ENCODE measurements around the gene TCP11L2. TPM values are rescaled to one million over a fixed set of nuclear protein-coding genes. Genes with fewer than 3 reads are reported as not detected.
A peak's percentile ranks its signal among the peaks of the same experiment; 100 is the strongest.

Gene TCP11L2
- total and polyA plus RNA-seq, 2 of the 4 experiments (the other 2 are of a cell fraction), result 7.3 to 32.8 TPM

- dilution Hi-C loops (cut with HindIII; ENCODE audit: low sequenced_read_pairs, unreplicated experiment), result loop anchor here (25.0 kb wide), 1 partner anchor 525 kb away; no protein-coding TSS in a partner anchor
Measured at GRCh38 chr12:106386813-106387535, 84.4 kb downstream of the TCP11L2 start.

More at GRCh38 chr12:106386813-106387535, 84.4 kb downstream of the TCP11L2 start:
- no peak overlapping the region for H3K4me2 ChIP-seq (ENCODE audit: low read depth, low read length)
- ChIA-PET CTCF (interaction anchor here (0.6 to 0.8 kb wide), 5 partner anchors 43 to 703 kb away, joined by 3 to 6 read pairs (median 3); no protein-coding TSS in a partner anchor), POLR2A (ENCODE audit: unreplicated experiment) (no interaction called here)
- H3K9me1 ChIP-seq (ENCODE audit: insufficient read depth, low read length), result no peaks in the 10 kb centered on the region
- H2AK9ac ChIP-seq (replicated peaks; ENCODE audit: low read depth, low read length, poor library complexity), result no peak overlapping the region
- no peak overlapping the region for H3K18ac ChIP-seq (ENCODE audit: low read depth, low read length)
- peak; percentile 65 for DNase-seq
- no peak overlapping the region for H2AFZ ChIP-seq (replicated peaks; ENCODE audit: low read length, poor library complexity)
- H2BK120ac ChIP-seq (ENCODE audit: low read depth, low read length), result no peak overlapping the region
- H3K9ac ChIP-seq (ENCODE audit: low read depth, low read length), result no peak overlapping the region
- in situ Hi-C loops (cut with MboI; ENCODE audit: low sequenced_read_pairs), result loop anchor here (5.0 to 10.0 kb wide), 2 partner anchors 458 to 530 kb away; no protein-coding TSS in a partner anchor
- no peak overlapping the region for H2AK5ac ChIP-seq (ENCODE audit: low read depth, low read length)
- no peak overlapping the region for H2BK20ac ChIP-seq (ENCODE audit: low read depth, low read length)
- ATAC-seq (ENCODE audit: low read depth), result peak; percentile 77
- H3K4me3 ChIP-seq (ENCODE audit: insufficient read depth, low read depth, low read length), result no peak overlapping the region
- no peak overlapping the region for H3K14ac ChIP-seq (replicated peaks; ENCODE audit: low read depth, low read length)
- no peak overlapping the region for H2BK15ac ChIP-seq (ENCODE audit: low read depth, low read length)
- no peak overlapping the region for H4K5ac ChIP-seq (ENCODE audit: low read depth, low read length)
- no peaks in the 10 kb centered on the region for H4K20me1 ChIP-seq (ENCODE audit: insufficient read depth, low read length)
- H3K27me3 ChIP-seq (ENCODE audit: control insufficient read depth, insufficient read depth, low read length), result no peaks in the 10 kb centered on the region
- TF ChIP-seq CHD1 (IDR thresholded peaks at IDR 0.05; ENCODE audit: low read depth, low read length) (no peak), CEBPB (IDR thresholded peaks at IDR 0.05; ENCODE audit: low read depth, low read length) (no peak), NFE2L2 (IDR thresholded peaks at IDR 0.05; ENCODE audit: low read depth, low read length) (no peak), CTCF (conservative IDR thresholded peaks at IDR 0.05; ENCODE audit: low read depth, low read length) (no peak), BHLHE40 (IDR thresholded peaks at IDR 0.05; ENCODE audit: low read depth, low read length) (no peak), RAD21 (IDR thresholded peaks at IDR 0.05; ENCODE audit: low read length) (no peak)
- H3K79me1 ChIP-seq (ENCODE audit: low read depth in 1 of 2, low read length in 2 of 2), result peaks cover 0 to 4% of the 10 kb centered on the region in 2 experiments; a peak in 2 of 4 replicates
- no peak overlapping the region for H4K8ac ChIP-seq (ENCODE audit: low read depth in 2 of 2, low read length in 2 of 2)
- no peak overlapping the region for H2BK5ac ChIP-seq (ENCODE audit: low read depth, low read length, poor library complexity, severe bottlenecking)
- peaks cover 9% of the 10 kb centered on the region for H3K36me3 ChIP-seq (ENCODE audit: control insufficient read depth, insufficient read depth, low read length)
- no peak overlapping the region for H3K23ac ChIP-seq (ENCODE audit: low read depth, low read length)
- no peak overlapping the region for H3K4ac ChIP-seq (ENCODE audit: low read depth, low read length)
- no peaks in the 10 kb centered on the region for H3K4me1 ChIP-seq (ENCODE audit: control insufficient read depth, insufficient read depth, low read length)
- no TSS peak for BruUV-seq (replicated peaks)
- H3K27ac ChIP-seq (ENCODE audit: insufficient read depth, low read length), result no peak overlapping the region
- 75% methylated on average over 2 of the region's 5 CpGs; no CpG with 5 or more reads in 1 of the 2 experiments for WGBS, 2 experiments (ENCODE audit: extremely low coverage in 2 of 2, insufficient read length in 1 of 2)
- intact Hi-C loops (cut with micrococcal nuclease), result loop anchor here (1.0 to 5.0 kb wide), 4 partner anchors 454 to 718 kb away; no protein-coding TSS in a partner anchor
- H3K56ac ChIP-seq (ENCODE audit: extremely low read depth, insufficient read depth, low read length), result no peak overlapping the region
- no peak overlapping the region for H4K91ac ChIP-seq (ENCODE audit: insufficient read depth, low read depth, low read length)
- H3K9me3 ChIP-seq (ENCODE audit: control insufficient read depth, insufficient read depth, low read length), result peaks cover 2% of the 10 kb centered on the region

Data from IMR-90 (cell line).